ENCODE data around the gene PANX3.

Gene PANX3

DNA sequence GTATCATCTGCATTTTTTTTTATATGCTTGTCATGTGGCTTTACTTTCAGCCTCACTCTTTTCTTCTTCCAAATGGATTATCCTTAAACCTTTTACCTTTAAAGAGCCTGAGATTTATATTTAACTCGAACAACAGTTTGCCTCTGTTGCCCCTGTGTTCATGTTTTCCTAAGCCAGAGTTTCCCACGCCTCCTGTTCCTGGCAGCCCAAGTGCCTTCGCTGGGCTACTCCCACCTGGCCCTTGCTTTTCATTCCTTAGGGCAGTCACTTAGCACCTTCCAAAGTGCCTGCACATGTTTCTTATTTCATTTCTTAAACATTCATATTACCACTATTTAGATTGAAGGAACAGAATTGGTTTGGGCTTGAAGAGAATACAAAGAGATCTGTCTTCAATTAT, 24.7 kb downstream of the PANX3 start:
- TF ChIP-seq, protein P1, sequence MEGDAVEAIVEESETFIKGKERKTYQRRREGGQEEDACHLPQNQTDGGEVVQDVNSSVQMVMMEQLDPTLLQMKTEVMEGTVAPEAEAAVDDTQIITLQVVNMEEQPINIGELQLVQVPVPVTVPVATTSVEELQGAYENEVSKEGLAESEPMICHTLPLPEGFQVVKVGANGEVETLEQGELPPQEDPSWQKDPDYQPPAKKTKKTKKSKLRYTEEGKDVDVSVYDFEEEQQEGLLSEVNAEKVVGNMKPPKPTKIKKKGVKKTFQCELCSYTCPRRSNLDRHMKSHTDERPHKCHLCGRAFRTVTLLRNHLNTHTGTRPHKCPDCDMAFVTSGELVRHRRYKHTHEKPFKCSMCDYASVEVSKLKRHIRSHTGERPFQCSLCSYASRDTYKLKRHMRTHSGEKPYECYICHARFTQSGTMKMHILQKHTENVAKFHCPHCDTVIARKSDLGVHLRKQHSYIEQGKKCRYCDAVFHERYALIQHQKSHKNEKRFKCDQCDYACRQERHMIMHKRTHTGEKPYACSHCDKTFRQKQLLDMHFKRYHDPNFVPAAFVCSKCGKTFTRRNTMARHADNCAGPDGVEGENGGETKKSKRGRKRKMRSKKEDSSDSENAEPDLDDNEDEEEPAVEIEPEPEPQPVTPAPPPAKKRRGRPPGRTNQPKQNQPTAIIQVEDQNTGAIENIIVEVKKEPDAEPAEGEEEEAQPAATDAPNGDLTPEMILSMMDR (conservative IDR thresholded peaks at IDR 0.05; ENCODE audit: low read depth, low read length) = no peak
- Histone ChIP-seq H3K27ac (no peak overlapping the region), H3K4me3 (IDR thresholded peaks at IDR 0.05; ENCODE audit: insufficient read depth, low read depth, low read length) (no peak overlapping the region), H3K27me3 (ENCODE audit: insufficient read depth, low read depth) (no peaks in the 10 kb centered on the region), H3K79me2 (ENCODE audit: insufficient read depth, low read depth) (no peaks in the 10 kb centered on the region), H3K4me2 (no peak overlapping the region), H2AFZ (ENCODE audit: low read depth) (no peak overlapping the region), H3K36me3 (ENCODE audit: insufficient read depth) (no peaks in the 10 kb centered on the region), H3K4me1 (ENCODE audit: low read depth, poor library complexity, severe bottlenecking) (no peaks in the 10 kb centered on the region), H3K9ac (no peak overlapping the region), H4K20me1 (ENCODE audit: insufficient read depth) (no peaks in the 10 kb centered on the region)

DNA sequence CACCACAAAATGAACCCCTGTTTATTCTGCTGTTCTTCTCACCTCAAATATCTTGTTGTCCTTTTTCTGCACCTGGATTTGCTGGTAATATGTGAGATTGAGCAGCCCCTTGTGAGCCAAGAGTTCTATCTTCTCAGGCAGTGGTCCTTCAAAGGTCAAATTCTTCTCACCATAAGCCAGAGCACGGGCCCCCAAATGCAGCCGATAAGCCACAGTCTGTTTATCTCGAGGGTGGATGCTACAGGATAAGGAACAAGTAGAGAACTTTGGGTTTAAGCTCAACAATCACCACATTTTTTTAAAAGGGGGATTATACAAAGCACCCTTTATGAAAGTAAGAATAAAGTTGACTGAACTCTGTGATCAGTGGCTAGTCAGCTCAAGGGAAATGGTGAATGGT, 27.3 kb downstream of the PANX3 start:
- H3K4me3 ChIP-seq (IDR thresholded peaks at IDR 0.05; ENCODE audit: insufficient read depth, low read depth, low read length) = no peak overlapping the region
- no peak overlapping the region for H3K9ac ChIP-seq
- TF ChIP-seq, protein P1 (conservative IDR thresholded peaks at IDR 0.05; ENCODE audit: low read depth, low read length) = no peak
- no peaks in the 10 kb centered on the region for H3K79me2 ChIP-seq (ENCODE audit: insufficient read depth, low read depth)
- H3K4me1 ChIP-seq (ENCODE audit: low read depth, poor library complexity, severe bottlenecking) = no peaks in the 10 kb centered on the region
- H4K20me1 ChIP-seq (ENCODE audit: insufficient read depth) = no peaks in the 10 kb centered on the region
- no peaks in the 10 kb centered on the region for H3K36me3 ChIP-seq (ENCODE audit: insufficient read depth)
- no peak overlapping the region for H3K27ac ChIP-seq
- no peak overlapping the region for H3K4me2 ChIP-seq
- no peak overlapping the region for H2AFZ ChIP-seq (ENCODE audit: low read depth)
- H3K27me3 ChIP-seq (ENCODE audit: insufficient read depth, low read depth) = no peaks in the 10 kb centered on the region

DNA sequence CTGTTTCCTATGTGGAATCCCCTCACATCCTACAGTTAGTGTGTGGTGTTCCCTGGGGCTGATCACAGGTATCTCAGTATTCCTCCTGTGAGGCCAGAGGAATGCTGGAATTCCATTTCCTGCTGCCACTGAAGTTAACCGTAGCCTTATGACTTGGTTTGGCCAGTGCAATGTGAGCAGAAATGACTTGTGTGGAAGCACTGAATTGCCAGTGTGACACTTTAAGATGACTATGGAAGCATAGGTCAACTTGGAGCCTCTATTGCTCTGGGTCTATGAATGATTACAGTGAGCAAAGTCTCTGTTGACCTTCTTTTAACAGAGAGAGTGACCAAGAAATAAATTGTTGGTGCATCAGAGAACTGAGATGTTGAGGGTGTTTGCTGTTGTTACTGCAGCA, 28.0 kb downstream of the PANX3 start:
- Histone ChIP-seq H3K4me2 (no peak overlapping the region), H3K27ac (no peak overlapping the region), H3K4me1 (ENCODE audit: low read depth, poor library complexity, severe bottlenecking) (peaks cover 4% of the 10 kb centered on the region), H3K27me3 (ENCODE audit: insufficient read depth, low read depth) (no peaks in the 10 kb centered on the region), H4K20me1 (ENCODE audit: insufficient read depth) (no peaks in the 10 kb centered on the region), H3K9ac (no peak overlapping the region), H3K79me2 (ENCODE audit: insufficient read depth, low read depth) (no peaks in the 10 kb centered on the region), H2AFZ (ENCODE audit: low read depth) (no peak overlapping the region), H3K36me3 (ENCODE audit: insufficient read depth) (no peaks in the 10 kb centered on the region), H3K4me3 (IDR thresholded peaks at IDR 0.05; ENCODE audit: insufficient read depth, low read depth, low read length) (no peak overlapping the region)
- TF ChIP-seq, protein P1 (conservative IDR thresholded peaks at IDR 0.05; ENCODE audit: low read depth, low read length) = no peak

- Histone ChIP-seq H3K27ac (no peak overlapping the region), H3K36me3 (ENCODE audit: insufficient read depth) (no peaks in the 10 kb centered on the region), H4K20me1 (ENCODE audit: insufficient read depth) (no peaks in the 10 kb centered on the region), H3K4me3 (IDR thresholded peaks at IDR 0.05; ENCODE audit: insufficient read depth, low read depth, low read length) (no peak overlapping the region), H3K9ac (no peak overlapping the region), H3K4me1 (ENCODE audit: low read depth, poor library complexity, severe bottlenecking) (peaks cover 4% of the 10 kb centered on the region), H3K4me2 (no peak overlapping the region), H3K27me3 (ENCODE audit: insufficient read depth, low read depth) (no peaks in the 10 kb centered on the region), H3K79me2 (ENCODE audit: insufficient read depth, low read depth) (no peaks in the 10 kb centered on the region), H2AFZ (ENCODE audit: low read depth) (no peak overlapping the region)
- TF ChIP-seq, protein P1 (conservative IDR thresholded peaks at IDR 0.05; ENCODE audit: low read depth, low read length) = no peak
Observed at GRCh38 chr11:124640666-124641065, 29.4 kb downstream of the PANX3 start.
